ENCODE measurements around the gene CCDC12. TPM values are rescaled to one million over a fixed set of nuclear protein-coding genes. Genes with fewer than 3 reads are reported as not detected.
A peak's percentile ranks its signal among the peaks of the same experiment; 100 is the strongest.

CCDC12 gene
- total and polyA plus RNA-seq, 12 donors = 33.2 to 145 (median 70.0) TPM

- Histone ChIP-seq H3K4me3 (no peak overlapping the region), H3K27me3 (no peaks in the 10 kb centered on the region), H3K9me3 (replicated peaks in 1 of 3) (peaks cover 0 to 4% (median 0%) of the 10 kb centered on the region in 3 donors), H3K27ac (no peak overlapping the region), H3K36me3 (replicated peaks in 1 of 2) (peaks cover 0 to 66% of the 10 kb centered on the region in 2 donors), H3K4me1 (replicated peaks in 1 of 2) (peaks cover 27 to 37% of the 10 kb centered on the region in 2 donors)
- TF ChIP-seq CTCF (IDR thresholded peaks at IDR 0.05) = no peak
- TF ChIP-seq POLR2A (IDR thresholded peaks at IDR 0.05) = no peak
- peak in 2 of 7 donors; percentile 5 to 11 for DNase-seq
- WGBS, 4 donors = 85 to 95% (median 92%) methylated on average over 3 to 4 of the region's 4 CpGs
- intact Hi-C loops (cut with DNase I) = loop anchor here (5.0 kb wide), 1 partner anchor 75 kb away; no protein-coding TSS in a partner anchor
Observed at GRCh38 chr3:46922426-46922825, 54.1 kb downstream of the CCDC12 start.

DNA sequence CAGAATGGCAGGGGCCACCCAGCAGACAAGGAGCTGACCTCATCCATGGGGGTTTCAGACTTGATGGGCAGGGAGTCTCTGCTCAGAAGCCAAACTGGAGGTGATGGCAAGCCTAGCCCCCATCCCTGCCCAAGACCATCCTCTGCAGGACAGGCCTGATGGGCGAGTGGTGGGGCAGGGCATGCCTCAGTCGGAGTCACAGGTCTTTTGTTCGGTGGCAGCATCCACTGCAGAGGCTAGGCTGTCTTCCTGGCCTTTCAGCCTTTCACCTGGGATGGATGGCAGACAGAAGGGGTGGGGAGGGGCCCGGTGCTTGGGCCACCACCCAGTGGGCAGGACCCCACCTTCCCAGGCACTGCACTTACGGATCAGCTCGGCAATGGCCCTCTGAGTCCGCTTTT lies 54.7 kb downstream of the CCDC12 start:
- DNase-seq = peak in 1 of 7 donors; percentile 15
- Histone ChIP-seq H3K4me1 (replicated peaks in 1 of 2) (peaks cover 23 to 31% of the 10 kb centered on the region in 2 donors), H3K9me3 (replicated peaks in 1 of 3) (peaks cover 0 to 7% (median 0%) of the 10 kb centered on the region in 3 donors), H3K27me3 (no peaks in the 10 kb centered on the region), H3K4me3 (no peak overlapping the region), H3K27ac (no peak overlapping the region), H3K36me3 (replicated peaks in 1 of 2) (peaks cover 0 to 66% of the 10 kb centered on the region in 2 donors)
- WGBS, 4 donors = 87 to 96% (median 91%) methylated on average over 5 to 7 of the region's 7 CpGs
- TF ChIP-seq POLR2A (IDR thresholded peaks at IDR 0.05) (no peak), CTCF (IDR thresholded peaks at IDR 0.05) (no peak)
- intact Hi-C loops (cut with DNase I) = loop anchor here (5.0 kb wide), 1 partner anchor 75 kb away; no protein-coding TSS in a partner anchor

DNA sequence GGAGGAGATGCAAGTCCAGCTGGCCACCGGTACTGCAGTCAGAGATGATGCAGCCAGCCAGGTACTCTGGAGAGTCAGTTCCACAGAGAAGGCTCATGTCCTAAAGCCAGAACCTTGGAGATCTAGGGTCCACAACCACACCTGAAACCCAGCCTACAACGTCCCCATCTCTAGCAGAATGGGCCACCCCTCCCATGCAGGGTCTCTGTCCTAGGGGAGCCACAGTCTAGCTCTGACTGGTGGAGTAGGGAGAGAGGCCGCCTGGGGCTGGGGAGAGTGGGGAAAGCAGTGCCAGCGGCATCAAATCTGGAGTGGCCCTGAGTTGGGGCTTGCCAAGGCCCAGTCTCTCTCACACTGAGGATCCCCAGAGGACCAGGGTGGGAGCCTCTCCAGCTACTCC lies 55.5 kb downstream of the CCDC12 start:
- H3K36me3 ChIP-seq (replicated peaks in 1 of 2) = peaks cover 0 to 66% of the 10 kb centered on the region in 2 donors
- no peak overlapping the region for H3K27ac ChIP-seq
- no peak overlapping the region for H3K4me3 ChIP-seq
- no peaks in the 10 kb centered on the region for H3K27me3 ChIP-seq
- intact Hi-C loops (cut with DNase I) = loop anchor here (5.0 kb wide), 1 partner anchor 76 kb away; no protein-coding TSS in a partner anchor
- TF ChIP-seq POLR2A (IDR thresholded peaks at IDR 0.05) = no peak
- no peak for TF ChIP-seq CTCF (IDR thresholded peaks at IDR 0.05)
- WGBS, 4 donors = 70 to 90% (median 79%) methylated on average over 2 to 4 of the region's 4 CpGs
- H3K9me3 ChIP-seq (replicated peaks in 1 of 3) = peaks cover 0 to 7% (median 0%) of the 10 kb centered on the region in 3 donors
- peaks cover 15 to 23% of the 10 kb centered on the region in 2 donors for H3K4me1 ChIP-seq (replicated peaks in 1 of 2)
- peak in 2 of 7 donors; percentile 6 to 17 for DNase-seq

DNA sequence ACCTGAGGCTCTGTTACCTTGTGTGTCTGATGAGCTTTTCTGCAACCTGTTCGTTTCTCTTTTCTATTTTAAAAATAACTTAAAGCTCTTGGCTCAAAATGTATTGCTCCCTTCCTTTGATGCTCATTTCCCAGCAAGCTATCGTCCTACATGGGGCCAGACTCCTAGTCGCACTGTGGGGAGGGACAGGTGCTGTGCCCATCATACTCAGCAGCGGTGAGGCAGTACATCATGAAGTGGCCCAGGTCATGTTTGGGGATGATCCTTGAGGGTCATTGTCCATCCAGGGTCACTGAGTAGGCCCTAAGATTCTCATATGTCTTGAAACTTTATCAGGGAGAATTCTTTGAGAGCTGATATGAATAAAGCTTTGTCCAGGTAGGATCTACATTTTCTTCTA lies 57.9 kb downstream of the CCDC12 start:
- Histone ChIP-seq H3K9me3 (replicated peaks in 1 of 3) (peaks cover 0 to 7% (median 0%) of the 10 kb centered on the region in 3 donors), H3K4me3 (no peak overlapping the region), H3K4me1 (replicated peaks in 1 of 2) (peaks cover 0 to 6% of the 10 kb centered on the region in 2 donors), H3K27ac (no peak overlapping the region), H3K27me3 (no peaks in the 10 kb centered on the region), H3K36me3 (replicated peaks in 1 of 2) (peaks cover 0 to 48% of the 10 kb centered on the region in 2 donors)
- DNase-seq = peak in 1 of 7 donors; percentile 5
- no peak for TF ChIP-seq POLR2A (IDR thresholded peaks at IDR 0.05)
- TF ChIP-seq CTCF (IDR thresholded peaks at IDR 0.05) = no peak
- WGBS, 4 donors = 96 to 97% (median 96%) methylated on average over 4 of the region's 4 CpGs
- intact Hi-C loops (cut with DNase I) = no loop called here

Data from adrenal gland (tissue), 12 donors.